Muscle of leg (tissue), 11 donors: ENCODE data around the gene AUTS2. TPM values are rescaled to one million over a fixed set of nuclear protein-coding genes. Genes with fewer than 3 reads are reported as not detected.

Experiments used
- DNase-seq: peaks from one replicate; pipeline ENCODE4 v3.0.0; 2013
- H3K27ac ChIP-seq: one replicate; pipeline ENCODE4 v1.5.1; 2013; ENCODE audit warnings: mild to moderate bottlenecking, low read length, control low read depth
- H3K27me3 ChIP-seq: one replicate; pipeline ENCODE4 v1.6.1; 2013; ENCODE audit warnings: low read length; ENCODE audit not compliant: control insufficient read depth, insufficient read depth
- H3K36me3 ChIP-seq: one replicate; pipeline ENCODE4 v1.6.1; 2013; ENCODE audit warnings: low read length; ENCODE audit not compliant: control insufficient read depth, insufficient read depth
- H3K4me1 ChIP-seq: one replicate; pipeline ENCODE4 v1.6.1; 2013; ENCODE audit warnings: low read length; ENCODE audit not compliant: control insufficient read depth, insufficient read depth
- H3K4me3 ChIP-seq: one replicate; pipeline ENCODE4 v1.5.1; 2013; ENCODE audit warnings: low read length, control low read depth
- H3K9me3 ChIP-seq: replicated peaks from 2 replicates; pipeline ENCODE4 v1.6.1; 2013; ENCODE audit warnings: low read depth, low read length; ENCODE audit not compliant: control insufficient read depth
- WGBS: methylation state at CpG from one replicate; pipeline ENCODE4 v1.1.5; 2013; ENCODE audit warnings: missing lambda C conversion rate; ENCODE audit not compliant: insufficient coverage; 5-methylcytosine and 5-hydroxymethylcytosine counted together
- polyA plus RNA-seq, 8 donors: library from polyadenylated mRNA; unstranded; fragments of 120-200 nt; gene quantifications; one replicate each; pipeline versions ENCODE4 v1.2.1 to v1.2.3, GENCODE V29; 2013; ENCODE audit warnings: inconsistent platforms in 1 of 8, low replicate concordance in 1 of 8; ENCODE audit not compliant: insufficient read length in 8 of 8, insufficient read depth in 1 of 8
- total RNA-seq: library from RNA; stranded (reverse); fragments of 120-200 nt; gene quantifications from one replicate; pipeline ENCODE4 v1.2.4, GENCODE V29; 2013

AUTS2 gene
- total and polyA plus RNA-seq, 9 donors, result 28.6 to 92.3 (median 58.8) TPM

DNA sequence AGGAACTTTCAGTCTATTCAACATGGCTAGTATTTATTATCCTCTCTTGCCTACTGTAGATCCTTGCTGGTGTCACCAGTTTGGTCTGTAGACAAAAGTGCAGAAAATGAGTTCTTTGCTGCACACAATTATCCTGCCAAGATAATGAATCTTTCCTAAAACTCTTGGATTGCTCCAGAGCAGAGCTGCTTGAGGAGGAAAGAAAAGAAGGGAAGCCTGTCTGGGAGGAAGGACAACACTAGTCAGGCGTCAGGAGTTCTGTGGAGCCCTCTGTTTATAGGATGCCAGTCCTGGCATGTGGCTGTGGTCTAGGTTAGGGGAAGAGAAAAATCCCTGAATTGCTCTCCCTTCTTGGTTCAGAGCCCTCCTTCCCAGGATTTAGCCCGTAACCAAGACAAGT lies 1103.7 kb downstream of the AUTS2 start:
- 67% methylated on average over 1 of the region's 2 CpGs for WGBS
- no peak overlapping the region for H3K27ac ChIP-seq
- no peak overlapping the region for H3K4me3 ChIP-seq
- H3K27me3 ChIP-seq, result no peaks in the 10 kb centered on the region
- H3K4me1 ChIP-seq, result peaks cover 2% of the 10 kb centered on the region
- H3K9me3 ChIP-seq, result no peaks in the 10 kb centered on the region
- H3K36me3 ChIP-seq, result peaks cover 14% of the 10 kb centered on the region
- no peak for DNase-seq

- no peak for DNase-seq
- Histone ChIP-seq H3K27ac (no peak overlapping the region), H3K9me3 (no peaks in the 10 kb centered on the region), H3K27me3 (no peaks in the 10 kb centered on the region), H3K36me3 (peaks cover 14% of the 10 kb centered on the region), H3K4me3 (no peak overlapping the region), H3K4me1 (no peaks in the 10 kb centered on the region)
- 91% methylated on average over 2 of the region's 4 CpGs for WGBS
Measured at GRCh38 chr7:70703785-70704184, 1105.5 kb downstream of the AUTS2 start.

GRCh38 chr7:70704831-70705346 lies 1106.6 kb downstream of the AUTS2 start:
- H3K4me3 ChIP-seq, result no peak overlapping the region
- DNase-seq, result no peak
- H3K27ac ChIP-seq, result no peak overlapping the region
- no peaks in the 10 kb centered on the region for H3K27me3 ChIP-seq
- 40% methylated on average over 1 of the region's 5 CpGs for whole genome bisulfite sequencing
- H3K9me3 ChIP-seq, result no peaks in the 10 kb centered on the region
- peaks cover 11% of the 10 kb centered on the region for H3K36me3 ChIP-seq
- peaks cover 6% of the 10 kb centered on the region for H3K4me1 ChIP-seq

DNA sequence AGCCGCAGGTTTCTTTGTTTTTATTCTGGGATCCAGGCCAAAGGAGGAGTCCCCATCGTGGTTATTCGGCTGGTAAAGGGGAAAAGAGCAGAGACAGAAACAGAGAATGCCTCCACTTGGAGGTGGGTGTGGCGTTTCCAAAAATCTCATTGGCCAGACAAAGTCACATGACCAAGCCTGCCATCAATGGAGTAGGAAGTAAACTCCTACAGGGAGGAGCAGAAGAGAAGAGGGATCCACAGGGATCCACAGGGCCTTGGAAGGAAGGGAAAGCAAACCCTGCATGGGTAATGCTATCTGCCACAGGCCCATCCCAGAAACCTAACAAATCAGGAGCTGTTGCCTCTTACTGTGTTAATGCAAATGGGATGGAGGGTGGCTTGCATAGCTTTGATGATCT lies 1107.9 kb downstream of the AUTS2 start:
- Histone ChIP-seq H3K4me3 (no peak overlapping the region), H3K9me3 (no peaks in the 10 kb centered on the region), H3K36me3 (peaks cover 7% of the 10 kb centered on the region), H3K27ac (no peak overlapping the region), H3K4me1 (peaks cover 14% of the 10 kb centered on the region), H3K27me3 (no peaks in the 10 kb centered on the region)
- no peak for DNase-seq
- 78% methylated on average over 3 of the region's 4 CpGs for WGBS

- no peak for DNase-seq
- no peak overlapping the region for H3K4me3 ChIP-seq
- H3K27me3 ChIP-seq, result no peaks in the 10 kb centered on the region
- no CpG with 5 or more reads among the region's 3 CpGs for WGBS
- H3K27ac ChIP-seq, result no peak overlapping the region
- no peaks in the 10 kb centered on the region for H3K9me3 ChIP-seq
- H3K36me3 ChIP-seq, result peaks cover 10% of the 10 kb centered on the region
- H3K4me1 ChIP-seq, result peaks cover 18% of the 10 kb centered on the region
Measured at GRCh38 chr7:70706698-70707097, 1108.4 kb downstream of the AUTS2 start.

- Histone ChIP-seq H3K27ac (no peak overlapping the region), H3K4me1 (peaks cover 18% of the 10 kb centered on the region), H3K4me3 (no peak overlapping the region), H3K27me3 (no peaks in the 10 kb centered on the region), H3K36me3 (peaks cover 7% of the 10 kb centered on the region), H3K9me3 (no peaks in the 10 kb centered on the region)
- WGBS, result 73% methylated on average over 5 of the region's 6 CpGs
- no peak for DNase-seq
Measured at GRCh38 chr7:70707823-70708243, 1109.6 kb downstream of the AUTS2 start.

DNA sequence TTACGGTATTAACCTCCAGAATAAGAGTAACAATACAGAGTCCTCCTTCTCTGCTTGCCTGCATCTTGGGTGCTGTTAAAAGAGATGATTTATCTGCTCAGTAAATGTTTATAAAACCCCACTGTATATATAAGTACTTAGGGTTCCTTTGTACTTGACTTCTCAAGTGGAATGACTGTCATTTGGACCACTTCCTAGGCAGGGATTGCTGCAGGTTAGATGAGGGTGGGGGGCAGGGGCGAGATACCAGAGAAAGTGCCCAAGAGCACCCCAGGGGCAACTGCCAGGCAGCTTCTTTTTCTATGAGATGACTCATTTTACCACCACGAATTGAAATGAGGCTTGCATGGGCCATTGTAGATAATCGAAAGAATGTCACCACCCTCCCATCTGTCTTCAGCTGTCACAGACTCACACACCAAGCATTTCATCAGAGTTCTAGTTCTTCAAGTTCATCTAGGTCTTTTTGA lies 1111.8 kb downstream of the AUTS2 start:
- no peak for DNase-seq
- no peak overlapping the region for H3K4me3 ChIP-seq
- WGBS, result 80% methylated on average over 1 of the region's 4 CpGs
- H3K9me3 ChIP-seq, result peaks cover 7% of the 10 kb centered on the region
- no peaks in the 10 kb centered on the region for H3K27me3 ChIP-seq
- H3K27ac ChIP-seq, result no peak overlapping the region
- peaks cover 9% of the 10 kb centered on the region for H3K36me3 ChIP-seq
- H3K4me1 ChIP-seq, result peaks cover 18% of the 10 kb centered on the region

- H3K36me3 ChIP-seq, result peaks cover 7% of the 10 kb centered on the region
- no peak for DNase-seq
- peaks cover 18% of the 10 kb centered on the region for H3K4me1 ChIP-seq
- H3K27me3 ChIP-seq, result no peaks in the 10 kb centered on the region
- H3K4me3 ChIP-seq, result no peak overlapping the region
- 53% methylated on average over 2 of the region's 3 CpGs for WGBS
- peaks cover 7% of the 10 kb centered on the region for H3K9me3 ChIP-seq
- peak overlapping the region; percentile 35 for H3K27ac ChIP-seq
Measured at GRCh38 chr7:70710651-70711050, 1112.4 kb downstream of the AUTS2 start.

DNA sequence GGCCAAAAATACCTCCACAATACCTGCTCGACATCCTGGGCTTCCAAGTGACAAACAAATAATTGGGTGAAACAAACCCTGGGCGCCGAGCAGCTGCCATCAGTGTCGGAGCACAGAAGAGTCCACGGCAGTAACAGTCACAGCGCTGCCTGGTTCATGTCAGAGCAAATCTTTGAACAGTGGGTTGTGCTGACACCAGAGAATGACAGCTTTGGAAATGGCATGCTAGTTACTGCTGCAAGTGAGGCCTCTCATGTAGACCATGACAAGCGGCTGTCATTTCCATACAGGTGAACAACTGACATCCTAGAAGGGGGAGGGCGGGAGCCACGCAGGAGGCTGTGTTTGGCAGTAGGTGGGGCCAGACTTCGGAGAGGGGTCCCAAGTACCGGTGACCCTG lies 1113.2 kb downstream of the AUTS2 start:
- WGBS, result 86% methylated on average over 7 of the region's 11 CpGs
- H3K27me3 ChIP-seq, result no peaks in the 10 kb centered on the region
- no peak for DNase-seq
- H3K9me3 ChIP-seq, result peaks cover 7% of the 10 kb centered on the region
- peaks cover 6% of the 10 kb centered on the region for H3K36me3 ChIP-seq
- peaks cover 18% of the 10 kb centered on the region for H3K4me1 ChIP-seq
- H3K27ac ChIP-seq, result no peak overlapping the region
- no peak overlapping the region for H3K4me3 ChIP-seq

DNA sequence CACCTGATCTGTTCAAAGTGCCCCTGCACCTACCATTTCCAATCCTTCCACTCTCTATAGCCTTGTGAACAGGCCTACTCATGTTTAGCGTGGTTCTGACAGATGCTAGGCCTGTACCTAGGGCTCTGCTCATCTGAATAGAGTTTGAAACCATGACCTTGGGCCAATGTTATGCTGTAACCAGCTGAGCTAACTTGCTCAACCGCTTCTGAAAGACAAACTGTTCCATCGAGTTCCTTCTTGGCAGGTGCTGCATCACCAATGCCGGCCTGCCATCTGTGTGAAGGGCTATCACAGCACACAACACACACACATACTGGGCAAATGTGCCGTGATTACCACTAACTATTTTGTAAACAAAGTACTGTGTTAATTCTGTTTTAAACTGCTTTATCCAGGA lies 1114.7 kb downstream of the AUTS2 start:
- 92% methylated on average over 4 of the region's 5 CpGs for whole genome bisulfite sequencing
- Histone ChIP-seq H3K27me3 (no peaks in the 10 kb centered on the region), H3K9me3 (peaks cover 7% of the 10 kb centered on the region), H3K36me3 (peaks cover 6% of the 10 kb centered on the region), H3K4me1 (peaks cover 18% of the 10 kb centered on the region), H3K4me3 (no peak overlapping the region), H3K27ac (peak overlapping the region; percentile 7)
- DNase-seq, result peak; percentile 27

- no peak overlapping the region for H3K4me3 ChIP-seq
- H3K36me3 ChIP-seq, result peaks cover 6% of the 10 kb centered on the region
- WGBS, result 91% methylated on average over 4 of the region's 6 CpGs
- DNase-seq, result no peak
- peaks cover 7% of the 10 kb centered on the region for H3K9me3 ChIP-seq
- peaks cover 15% of the 10 kb centered on the region for H3K4me1 ChIP-seq
- H3K27ac ChIP-seq, result no peak overlapping the region
- no peaks in the 10 kb centered on the region for H3K27me3 ChIP-seq
Measured at GRCh38 chr7:70714506-70715038, 1116.3 kb downstream of the AUTS2 start.
